ENCODE data around the gene PLBD2.

- TF ChIP-seq CTCF (conservative IDR thresholded peaks at IDR 0.05; ENCODE audit: low read depth, low read length) (no peak), EZH2 (IDR thresholded peaks at IDR 0.05; ENCODE audit: borderline replicate concordance, low read depth, low read length, poor library complexity, severe bottlenecking) (no peak)
These were observed 40.2 kb downstream of the PLBD2 start for GRCh38 chr12:113398346-113399290.

Data from A673 (cell line).